GM23338 (cell line): ENCODE results near the gene ULK2. TPM values are rescaled to one million over a fixed set of nuclear protein-coding genes. Genes with fewer than 3 reads are reported as not detected.

Experiments used
- ATAC-seq: fragments of 200-7000 bp; cut with Tn5 transposase; 3 replicates; pipeline ENCODE4 v1.9.1; 2020
- DNase-seq: peaks from one replicate; pipeline ENCODE4 v3.0.0-alpha.2; 2015; ENCODE audit warnings: low spot score
- H2AFZ ChIP-seq: fragments of 200-600 bp; sonication (generic); 2 replicates; pipeline ENCODE4 v1.8.0; 2016; ENCODE audit warnings: antibody characterized with exemption, mild to moderate bottlenecking, moderate library complexity
- H3F3A ChIP-seq: fragments of 200-600 bp; sonication (generic); replicated peaks from 2 replicates; pipeline ENCODE4 v1.8.0; 2017; ENCODE audit warnings: antibody characterized with exemption, mixed run types, low read depth
- H3K27ac ChIP-seq: fragments of 200-600 bp; sonication (generic); 2 replicates; pipeline ENCODE4 v1.6.1; 2016; ENCODE audit warnings: low read depth
- H3K27me3 ChIP-seq: fragments of 200-600 bp; sonication (generic); 2 replicates; pipeline ENCODE4 v1.8.0; 2016; ENCODE audit warnings: mild to moderate bottlenecking, mixed run types, moderate library complexity; ENCODE audit not compliant: insufficient read depth
- H3K36me3 ChIP-seq: fragments of 200-600 bp; sonication (generic); 2 replicates; pipeline ENCODE4 v1.8.0; 2016; ENCODE audit warnings: mild to moderate bottlenecking; ENCODE audit not compliant: insufficient read depth
- H3K4me1 ChIP-seq: fragments of 200-600 bp; sonication (generic); 2 replicates; pipeline ENCODE4 v1.8.0; 2016; ENCODE audit warnings: mild to moderate bottlenecking, moderate library complexity; ENCODE audit not compliant: insufficient read depth
- H3K4me2 ChIP-seq: fragments of 200-600 bp; sonication (generic); 2 replicates; pipeline ENCODE4 v1.7.1; 2017; ENCODE audit warnings: mixed run types
- H3K4me3 ChIP-seq: fragments of 200-600 bp; sonication (generic); 2 replicates; pipeline ENCODE4 v1.6.1; 2016; ENCODE audit warnings: mixed run types
- H3K79me2 ChIP-seq: fragments of 200-600 bp; sonication (generic); replicated peaks from 2 replicates; pipeline ENCODE4 v1.8.0; 2017; ENCODE audit warnings: mild to moderate bottlenecking; ENCODE audit not compliant: insufficient read depth
- H3K9me2 ChIP-seq: fragments of 200-600 bp; sonication (generic); 2 replicates; pipeline ENCODE4 v1.8.0; 2017; ENCODE audit not compliant: insufficient read depth
- H4K20me1 ChIP-seq: fragments of 200-600 bp; sonication (generic); replicated peaks from 2 replicates; pipeline ENCODE4 v1.8.0; 2017; ENCODE audit warnings: mild to moderate bottlenecking; ENCODE audit not compliant: insufficient read depth
- H3K27ac Mint-ChIP-seq: 2 replicates; pipeline ENCODE4 v1.8.0; 2020; ENCODE audit warnings: inconsistent platforms, mild to moderate bottlenecking, moderate library complexity, mixed read lengths
- H3K27me3 Mint-ChIP-seq: 3 replicates; pipeline ENCODE4 v1.8.0; 2022; ENCODE audit warnings: low read depth, mild to moderate bottlenecking, moderate library complexity, mixed read lengths, inconsistent platforms; ENCODE audit not compliant: insufficient read depth, poor library complexity
- H3K36me3 Mint-ChIP-seq: 3 replicates; pipeline ENCODE4 v1.8.0; 2021; ENCODE audit warnings: low read depth, mild to moderate bottlenecking, inconsistent platforms, moderate library complexity, mixed read lengths
- H3K4me1 Mint-ChIP-seq: 3 replicates; pipeline ENCODE4 v1.8.0; 2020; ENCODE audit warnings: mild to moderate bottlenecking, inconsistent platforms, mixed read lengths
- H3K4me3 Mint-ChIP-seq: 3 replicates; pipeline ENCODE4 v1.8.0; 2021; ENCODE audit warnings: moderate library complexity, mild to moderate bottlenecking, inconsistent platforms, mixed read lengths
- H3K9me3 Mint-ChIP-seq: 3 replicates; pipeline ENCODE4 v1.8.0; 2020; ENCODE audit warnings: moderate library complexity, mild to moderate bottlenecking, inconsistent platforms, mixed read lengths
- CREB1 ChIP-seq: fragments of 250-450 bp; sonication (Bioruptor Pico); IDR thresholded peaks from 2 replicates; pipeline ENCODE4 v1.5.0; 2020; ENCODE audit warnings: low read depth, mild to moderate bottlenecking, moderate library complexity
- EZH2 ChIP-seq: fragments of 200-600 bp; sonication (generic); IDR thresholded peaks from one replicate; pipeline ENCODE4 v1.8.0; 2017; ENCODE audit warnings: antibody characterized with exemption, mild to moderate bottlenecking, low read depth; ENCODE audit not compliant: unreplicated experiment
- EZH2phosphoT487 ChIP-seq: fragments of 200-600 bp; sonication (generic); IDR thresholded peaks from one replicate; pipeline ENCODE4 v1.8.1; 2018; ENCODE audit warnings: antibody characterized with exemption; ENCODE audit not compliant: unreplicated experiment
- JUNB ChIP-seq: IDR thresholded peaks from one replicate; pipeline ENCODE4 v1.6.1; 2016; ENCODE audit warnings: antibody characterized with exemption; ENCODE audit not compliant: unreplicated experiment
- NANOG ChIP-seq: IDR thresholded peaks from 2 replicates; pipeline ENCODE4 v1.6.1; 2016; ENCODE audit warnings: antibody characterized with exemption, borderline replicate concordance
- POLR2AphosphoS5 ChIP-seq: IDR thresholded peaks from 2 replicates; pipeline ENCODE4 v1.6.1; 2016; ENCODE audit warnings: antibody characterized with exemption, low read depth
- STAT1 ChIP-seq: IDR thresholded peaks from one replicate; pipeline ENCODE4 v1.6.1; 2016; ENCODE audit warnings: antibody characterized with exemption; ENCODE audit not compliant: unreplicated experiment
- ZNF114 ChIP-seq: fragments of 250-450 bp; sonication (Bioruptor Pico); IDR thresholded peaks from 2 replicates; pipeline ENCODE4 v1.5.0; 2020; ENCODE audit warnings: mild to moderate bottlenecking, moderate library complexity
- ZNF331 ChIP-seq: fragments of 250-450 bp; sonication (Bioruptor Pico); IDR thresholded peaks from 2 replicates; pipeline ENCODE4 v1.5.0; 2020; ENCODE audit warnings: low read depth, mild to moderate bottlenecking, moderate library complexity
- polyA plus RNA-seq: library from polyadenylated mRNA; unstranded; fragments of >200 nt; fragmentation: Nextera tagmentation; extraction: Ambion mirVana; gene quantifications from 2 replicates; pipeline ENCODE4 v1.2.1, GENCODE V29; 2016
- total RNA-seq: library from RNA; depleted of rRNA; stranded (reverse); fragments of >200 nt; shearing (Covaris generic); gene quantifications from 2 replicates; pipeline ENCODE4 v1.2.3, GENCODE V29; 2014
- TF ChIP-seq, protein P1 (sequence below): IDR thresholded peaks from one replicate; pipeline ENCODE4 v1.6.1; 2018; ENCODE audit warnings: antibody characterized with exemption; ENCODE audit not compliant: unreplicated experiment
- TF ChIP-seq, protein P2 (sequence below), 2 experiments: fragments of 200-600 bp in 1 of 2; sonication (generic) in 1 of 2; conservative IDR thresholded peaks; 2 replicates each; pipeline versions ENCODE4 v1.5.1 to v1.6.1; 2016 to 2017; ENCODE audit warnings: antibody characterized with exemption in 2 of 2, low read depth in 2 of 2, mild to moderate bottlenecking in 2 of 2, moderate library complexity in 1 of 2
- TF ChIP-seq, protein P3 (sequence below): IDR thresholded peaks from 2 replicates; pipeline ENCODE4 v1.6.1; 2016; ENCODE audit warnings: antibody characterized with exemption
- TF ChIP-seq, protein P4 (sequence below): fragments of 250-450 bp; sonication (Bioruptor Pico); IDR thresholded peaks from 2 replicates; pipeline ENCODE4 v1.5.0; 2020; ENCODE audit warnings: mild to moderate bottlenecking, moderate library complexity

The ULK2 gene
- total and polyA plus RNA-seq, 2 experiments from 2014 or later = 1.6 to 3.0 TPM

DNA sequence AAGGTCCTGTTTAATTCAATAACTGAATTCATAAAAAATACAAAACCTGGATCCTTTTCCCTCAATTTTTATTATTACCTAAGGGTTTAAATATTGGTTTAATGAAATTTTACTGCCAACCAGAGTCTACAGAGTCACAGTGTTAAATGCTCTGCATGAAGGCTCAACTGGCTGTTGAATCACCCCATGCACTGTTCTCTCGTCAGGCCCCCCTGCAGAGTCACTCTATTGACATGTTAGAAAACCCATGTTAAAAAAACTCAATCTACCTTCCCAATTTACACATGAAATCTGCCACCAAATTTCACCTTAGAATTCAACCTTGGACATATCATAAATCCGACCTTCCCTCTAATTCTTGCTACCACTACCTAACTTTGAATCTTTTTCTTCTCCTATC lies 43.3 kb upstream of the ULK2 start:
- Mint-ChIP-seq H3K27me3 (peaks cover 8% of the 10 kb centered on the region), H3K36me3 (peaks cover 49% of the 10 kb centered on the region), H3K27ac (peak overlapping the region; percentile 1; the same call in 1 of the 2 replicates), H3K4me3 (no peak overlapping the region), H3K9me3 (no peaks in the 10 kb centered on the region), H3K4me1 (peaks cover 10% of the 10 kb centered on the region)
- Histone ChIP-seq H2AFZ (no peak overlapping the region), H4K20me1 (peaks cover 4% of the 10 kb centered on the region; the same call in 1 of the 2 replicates), H3K4me3 (no peak overlapping the region), H3K4me2 (no peak overlapping the region), H3K79me2 (0 out of 2 replicates have a peak, but pooled peaks cover 2% of the 10 kb centered on the region), H3K9me2 (no peaks in the 10 kb centered on the region), H3F3A (no peaks in the 10 kb centered on the region), H3K4me1 (peaks cover 6% of the 10 kb centered on the region), H3K27me3 (no peaks in the 10 kb centered on the region), H3K36me3 (peaks cover 20% of the 10 kb centered on the region), H3K27ac (peak overlapping the region; percentile 73; the same call in 1 of the 2 replicates)
- TF ChIP-seq NANOG (no peak), CREB1 (no peak), JUNB (no peak), POLR2AphosphoS5 (no peak), EZH2phosphoT487 (no peak), ZNF114 (no peak), ZNF331 (CRISPR knock-in tag) (no peak), STAT1 (no peak), EZH2 (no peak)
- TF ChIP-seq, protein P1, sequence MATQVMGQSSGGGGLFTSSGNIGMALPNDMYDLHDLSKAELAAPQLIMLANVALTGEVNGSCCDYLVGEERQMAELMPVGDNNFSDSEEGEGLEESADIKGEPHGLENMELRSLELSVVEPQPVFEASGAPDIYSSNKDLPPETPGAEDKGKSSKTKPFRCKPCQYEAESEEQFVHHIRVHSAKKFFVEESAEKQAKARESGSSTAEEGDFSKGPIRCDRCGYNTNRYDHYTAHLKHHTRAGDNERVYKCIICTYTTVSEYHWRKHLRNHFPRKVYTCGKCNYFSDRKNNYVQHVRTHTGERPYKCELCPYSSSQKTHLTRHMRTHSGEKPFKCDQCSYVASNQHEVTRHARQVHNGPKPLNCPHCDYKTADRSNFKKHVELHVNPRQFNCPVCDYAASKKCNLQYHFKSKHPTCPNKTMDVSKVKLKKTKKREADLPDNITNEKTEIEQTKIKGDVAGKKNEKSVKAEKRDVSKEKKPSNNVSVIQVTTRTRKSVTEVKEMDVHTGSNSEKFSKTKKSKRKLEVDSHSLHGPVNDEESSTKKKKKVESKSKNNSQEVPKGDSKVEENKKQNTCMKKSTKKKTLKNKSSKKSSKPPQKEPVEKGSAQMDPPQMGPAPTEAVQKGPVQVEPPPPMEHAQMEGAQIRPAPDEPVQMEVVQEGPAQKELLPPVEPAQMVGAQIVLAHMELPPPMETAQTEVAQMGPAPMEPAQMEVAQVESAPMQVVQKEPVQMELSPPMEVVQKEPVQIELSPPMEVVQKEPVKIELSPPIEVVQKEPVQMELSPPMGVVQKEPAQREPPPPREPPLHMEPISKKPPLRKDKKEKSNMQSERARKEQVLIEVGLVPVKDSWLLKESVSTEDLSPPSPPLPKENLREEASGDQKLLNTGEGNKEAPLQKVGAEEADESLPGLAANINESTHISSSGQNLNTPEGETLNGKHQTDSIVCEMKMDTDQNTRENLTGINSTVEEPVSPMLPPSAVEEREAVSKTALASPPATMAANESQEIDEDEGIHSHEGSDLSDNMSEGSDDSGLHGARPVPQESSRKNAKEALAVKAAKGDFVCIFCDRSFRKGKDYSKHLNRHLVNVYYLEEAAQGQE = no peak
- TF ChIP-seq, protein P2, sequence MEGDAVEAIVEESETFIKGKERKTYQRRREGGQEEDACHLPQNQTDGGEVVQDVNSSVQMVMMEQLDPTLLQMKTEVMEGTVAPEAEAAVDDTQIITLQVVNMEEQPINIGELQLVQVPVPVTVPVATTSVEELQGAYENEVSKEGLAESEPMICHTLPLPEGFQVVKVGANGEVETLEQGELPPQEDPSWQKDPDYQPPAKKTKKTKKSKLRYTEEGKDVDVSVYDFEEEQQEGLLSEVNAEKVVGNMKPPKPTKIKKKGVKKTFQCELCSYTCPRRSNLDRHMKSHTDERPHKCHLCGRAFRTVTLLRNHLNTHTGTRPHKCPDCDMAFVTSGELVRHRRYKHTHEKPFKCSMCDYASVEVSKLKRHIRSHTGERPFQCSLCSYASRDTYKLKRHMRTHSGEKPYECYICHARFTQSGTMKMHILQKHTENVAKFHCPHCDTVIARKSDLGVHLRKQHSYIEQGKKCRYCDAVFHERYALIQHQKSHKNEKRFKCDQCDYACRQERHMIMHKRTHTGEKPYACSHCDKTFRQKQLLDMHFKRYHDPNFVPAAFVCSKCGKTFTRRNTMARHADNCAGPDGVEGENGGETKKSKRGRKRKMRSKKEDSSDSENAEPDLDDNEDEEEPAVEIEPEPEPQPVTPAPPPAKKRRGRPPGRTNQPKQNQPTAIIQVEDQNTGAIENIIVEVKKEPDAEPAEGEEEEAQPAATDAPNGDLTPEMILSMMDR (conservative IDR thresholded peaks at IDR 0.05; ENCODE audit: low read depth in 2 of 2) = no peak
- TF ChIP-seq, protein P3, sequence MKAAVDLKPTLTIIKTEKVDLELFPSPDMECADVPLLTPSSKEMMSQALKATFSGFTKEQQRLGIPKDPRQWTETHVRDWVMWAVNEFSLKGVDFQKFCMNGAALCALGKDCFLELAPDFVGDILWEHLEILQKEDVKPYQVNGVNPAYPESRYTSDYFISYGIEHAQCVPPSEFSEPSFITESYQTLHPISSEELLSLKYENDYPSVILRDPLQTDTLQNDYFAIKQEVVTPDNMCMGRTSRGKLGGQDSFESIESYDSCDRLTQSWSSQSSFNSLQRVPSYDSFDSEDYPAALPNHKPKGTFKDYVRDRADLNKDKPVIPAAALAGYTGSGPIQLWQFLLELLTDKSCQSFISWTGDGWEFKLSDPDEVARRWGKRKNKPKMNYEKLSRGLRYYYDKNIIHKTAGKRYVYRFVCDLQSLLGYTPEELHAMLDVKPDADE = no peak
- TF ChIP-seq, protein P4, sequence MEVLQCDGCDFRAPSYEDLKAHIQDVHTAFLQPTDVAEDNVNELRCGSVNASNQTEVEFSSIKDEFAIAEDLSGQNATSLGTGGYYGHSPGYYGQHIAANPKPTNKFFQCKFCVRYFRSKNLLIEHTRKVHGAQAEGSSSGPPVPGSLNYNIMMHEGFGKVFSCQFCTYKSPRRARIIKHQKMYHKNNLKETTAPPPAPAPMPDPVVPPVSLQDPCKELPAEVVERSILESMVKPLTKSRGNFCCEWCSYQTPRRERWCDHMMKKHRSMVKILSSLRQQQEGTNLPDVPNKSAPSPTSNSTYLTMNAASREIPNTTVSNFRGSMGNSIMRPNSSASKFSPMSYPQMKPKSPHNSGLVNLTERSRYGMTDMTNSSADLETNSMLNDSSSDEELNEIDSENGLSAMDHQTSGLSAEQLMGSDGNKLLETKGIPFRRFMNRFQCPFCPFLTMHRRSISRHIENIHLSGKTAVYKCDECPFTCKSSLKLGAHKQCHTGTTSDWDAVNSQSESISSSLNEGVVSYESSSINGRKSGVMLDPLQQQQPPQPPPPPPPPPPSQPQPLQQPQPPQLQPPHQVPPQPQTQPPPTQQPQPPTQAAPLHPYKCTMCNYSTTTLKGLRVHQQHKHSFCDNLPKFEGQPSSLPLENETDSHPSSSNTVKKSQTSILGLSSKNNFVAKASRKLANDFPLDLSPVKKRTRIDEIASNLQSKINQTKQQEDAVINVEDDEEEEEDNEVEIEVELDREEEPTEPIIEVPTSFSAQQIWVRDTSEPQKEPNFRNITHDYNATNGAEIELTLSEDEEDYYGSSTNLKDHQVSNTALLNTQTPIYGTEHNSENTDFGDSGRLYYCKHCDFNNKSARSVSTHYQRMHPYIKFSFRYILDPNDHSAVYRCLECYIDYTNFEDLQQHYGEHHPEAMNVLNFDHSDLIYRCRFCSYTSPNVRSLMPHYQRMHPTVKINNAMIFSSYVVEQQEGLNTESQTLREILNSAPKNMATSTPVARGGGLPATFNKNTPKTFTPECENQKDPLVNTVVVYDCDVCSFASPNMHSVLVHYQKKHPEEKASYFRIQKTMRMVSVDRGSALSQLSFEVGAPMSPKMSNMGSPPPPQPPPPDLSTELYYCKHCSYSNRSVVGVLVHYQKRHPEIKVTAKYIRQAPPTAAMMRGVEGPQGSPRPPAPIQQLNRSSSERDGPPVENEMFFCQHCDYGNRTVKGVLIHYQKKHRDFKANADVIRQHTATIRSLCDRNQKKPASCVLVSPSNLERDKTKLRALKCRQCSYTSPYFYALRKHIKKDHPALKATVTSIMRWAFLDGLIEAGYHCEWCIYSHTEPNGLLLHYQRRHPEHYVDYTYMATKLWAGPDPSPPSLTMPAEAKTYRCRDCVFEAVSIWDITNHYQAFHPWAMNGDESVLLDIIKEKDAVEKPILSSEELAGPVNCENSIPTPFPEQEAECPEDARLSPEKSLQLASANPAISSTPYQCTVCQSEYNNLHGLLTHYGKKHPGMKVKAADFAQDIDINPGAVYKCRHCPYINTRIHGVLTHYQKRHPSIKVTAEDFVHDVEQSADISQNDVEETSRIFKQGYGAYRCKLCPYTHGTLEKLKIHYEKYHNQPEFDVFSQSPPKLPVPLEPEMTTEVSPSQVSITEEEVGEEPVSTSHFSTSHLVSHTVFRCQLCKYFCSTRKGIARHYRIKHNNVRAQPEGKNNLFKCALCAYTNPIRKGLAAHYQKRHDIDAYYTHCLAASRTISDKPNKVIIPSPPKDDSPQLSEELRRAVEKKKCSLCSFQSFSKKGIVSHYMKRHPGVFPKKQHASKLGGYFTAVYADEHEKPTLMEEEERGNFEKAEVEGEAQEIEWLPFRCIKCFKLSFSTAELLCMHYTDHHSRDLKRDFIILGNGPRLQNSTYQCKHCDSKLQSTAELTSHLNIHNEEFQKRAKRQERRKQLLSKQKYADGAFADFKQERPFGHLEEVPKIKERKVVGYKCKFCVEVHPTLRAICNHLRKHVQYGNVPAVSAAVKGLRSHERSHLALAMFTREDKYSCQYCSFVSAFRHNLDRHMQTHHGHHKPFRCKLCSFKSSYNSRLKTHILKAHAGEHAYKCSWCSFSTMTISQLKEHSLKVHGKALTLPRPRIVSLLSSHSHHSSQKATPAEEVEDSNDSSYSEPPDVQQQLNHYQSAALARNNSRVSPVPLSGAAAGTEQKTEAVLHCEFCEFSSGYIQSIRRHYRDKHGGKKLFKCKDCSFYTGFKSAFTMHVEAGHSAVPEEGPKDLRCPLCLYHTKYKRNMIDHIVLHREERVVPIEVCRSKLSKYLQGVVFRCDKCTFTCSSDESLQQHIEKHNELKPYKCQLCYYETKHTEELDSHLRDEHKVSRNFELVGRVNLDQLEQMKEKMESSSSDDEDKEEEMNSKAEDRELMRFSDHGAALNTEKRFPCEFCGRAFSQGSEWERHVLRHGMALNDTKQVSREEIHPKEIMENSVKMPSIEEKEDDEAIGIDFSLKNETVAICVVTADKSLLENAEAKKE (CRISPR knock-in tag) = no peak
- ATAC-seq = peak; percentile 85
- peak; percentile 47 for DNase-seq
